ENCODE results near the gene DEPP1.

- TF ChIP-seq ZNF292 (CRISPR knock-in tag; IDR thresholded peaks at IDR 0.05; ENCODE audit: borderline replicate concordance, low read depth) (no peak), ZFX (CRISPR knock-in tag; IDR thresholded peaks at IDR 0.05; ENCODE audit: low read depth) (no peak), CTCF (CRISPR knock-in tag; IDR thresholded peaks at IDR 0.05) (no peak), TOPORS (CRISPR knock-in tag; IDR thresholded peaks at IDR 0.05) (no peak), ZNF83 (CRISPR knock-in tag; IDR thresholded peaks at IDR 0.05; ENCODE audit: borderline replicate concordance) (no peak), EZH2 (conservative IDR thresholded peaks at IDR 0.05; ENCODE audit: low read depth, low read length) (no peak), POLR2A (IDR thresholded peaks at IDR 0.05; ENCODE audit: insufficient read depth in 1 of 2, low read depth in 2 of 2, low read length in 2 of 2) (no peak), TCF12 (IDR thresholded peaks at IDR 0.05) (no peak), TCF12 (CRISPR knock-in tag; IDR thresholded peaks at IDR 0.05) (no peak), ARHGAP35 (CRISPR knock-in tag; IDR thresholded peaks at IDR 0.05; ENCODE audit: borderline replicate concordance) (no peak), PRPF4 (IDR thresholded peaks at IDR 0.05; ENCODE audit: low read depth, low read length, poor library complexity, severe bottlenecking) (no peak), GABPA (IDR thresholded peaks at IDR 0.05; ENCODE audit: low read depth, low read length) (no peak), GABPA (CRISPR knock-in tag; IDR thresholded peaks at IDR 0.05; ENCODE audit: low read depth) (no peak), HOXD1 (CRISPR knock-in tag; IDR thresholded peaks at IDR 0.05) (no peak), SKI (IDR thresholded peaks at IDR 0.05; ENCODE audit: partially characterized antibody) (no peak), HIVEP1 (CRISPR knock-in tag; IDR thresholded peaks at IDR 0.05) (no peak)
Observed at GRCh38 chr10:44967616-44968015, 11.0 kb downstream of the DEPP1 start.
